Osteoblast (primary cell): ENCODE results near the gene DBX1. TPM values are rescaled to one million over a fixed set of nuclear protein-coding genes. Genes with fewer than 3 reads are reported as not detected.

Experiments used
- DNase-seq: peaks from one replicate; pipeline ENCODE4 v3.0.0; 2011; ENCODE audit warnings: low spot score, mixed read lengths; ENCODE audit not compliant: insufficient read length; ENCODE audit errors: missing footprints
- H2AFZ ChIP-seq: 2 replicates; pipeline ENCODE4 v1.6.0; 2011; ENCODE audit warnings: mild to moderate bottlenecking, low read length
- H3K27ac ChIP-seq: 2 replicates; pipeline ENCODE4 v1.5.1; 2011; ENCODE audit warnings: mild to moderate bottlenecking, low read depth, low read length, moderate library complexity
- H3K27me3 ChIP-seq: 2 replicates; pipeline ENCODE4 v1.6.0; 2012; ENCODE audit warnings: mild to moderate bottlenecking, control low read depth, inconsistent platforms, low read length, moderate library complexity; ENCODE audit not compliant: insufficient read depth
- H3K36me3 ChIP-seq: 2 replicates; pipeline ENCODE4 v1.5.1; 2011; ENCODE audit warnings: mild to moderate bottlenecking, low read length, control low read depth, moderate library complexity; ENCODE audit not compliant: insufficient read depth
- H3K4me1 ChIP-seq: 2 replicates; pipeline ENCODE4 v1.5.1; 2011; ENCODE audit warnings: mild to moderate bottlenecking, low read length, control low read depth, moderate library complexity; ENCODE audit not compliant: insufficient read depth
- H3K4me2 ChIP-seq: 2 replicates; pipeline ENCODE4 v1.6.0; 2011; ENCODE audit warnings: mild to moderate bottlenecking, low read length; ENCODE audit not compliant: insufficient read depth
- H3K4me3 ChIP-seq: fragments of 200-600 bp; sonication (generic); 3 replicates; pipeline ENCODE4 v1.5.1; 2012; ENCODE audit warnings: mild to moderate bottlenecking, low read length, inconsistent platforms; ENCODE audit not compliant: insufficient read depth
- H3K79me2 ChIP-seq: 2 replicates; pipeline ENCODE4 v1.6.0; 2012; ENCODE audit warnings: mild to moderate bottlenecking, low read length, control low read depth, inconsistent platforms; ENCODE audit not compliant: insufficient read depth
- H3K9me3 ChIP-seq: 2 replicates; pipeline ENCODE4 v1.5.1; 2011; ENCODE audit warnings: low read depth, low read length, control low read depth
- H4K20me1 ChIP-seq: 2 replicates; pipeline ENCODE4 v1.6.0; 2012; ENCODE audit warnings: mild to moderate bottlenecking, low read length, control low read depth; ENCODE audit not compliant: insufficient read depth
- total RNA-seq: library from RNA; depleted of rRNA; stranded (reverse); fragments of >200 nt; gene quantifications from 2 replicates; pipeline ENCODE4 v1.2.3, GENCODE V29; 2012
- TF ChIP-seq, protein P1 (sequence below): IDR thresholded peaks from 2 replicates; pipeline ENCODE4 v1.5.1; 2011; ENCODE audit warnings: mild to moderate bottlenecking, low read depth, low read length, moderate library complexity; ENCODE audit errors: extremely low read depth

The DBX1 gene
- total RNA-seq, 1 donor: not detected

DNA sequence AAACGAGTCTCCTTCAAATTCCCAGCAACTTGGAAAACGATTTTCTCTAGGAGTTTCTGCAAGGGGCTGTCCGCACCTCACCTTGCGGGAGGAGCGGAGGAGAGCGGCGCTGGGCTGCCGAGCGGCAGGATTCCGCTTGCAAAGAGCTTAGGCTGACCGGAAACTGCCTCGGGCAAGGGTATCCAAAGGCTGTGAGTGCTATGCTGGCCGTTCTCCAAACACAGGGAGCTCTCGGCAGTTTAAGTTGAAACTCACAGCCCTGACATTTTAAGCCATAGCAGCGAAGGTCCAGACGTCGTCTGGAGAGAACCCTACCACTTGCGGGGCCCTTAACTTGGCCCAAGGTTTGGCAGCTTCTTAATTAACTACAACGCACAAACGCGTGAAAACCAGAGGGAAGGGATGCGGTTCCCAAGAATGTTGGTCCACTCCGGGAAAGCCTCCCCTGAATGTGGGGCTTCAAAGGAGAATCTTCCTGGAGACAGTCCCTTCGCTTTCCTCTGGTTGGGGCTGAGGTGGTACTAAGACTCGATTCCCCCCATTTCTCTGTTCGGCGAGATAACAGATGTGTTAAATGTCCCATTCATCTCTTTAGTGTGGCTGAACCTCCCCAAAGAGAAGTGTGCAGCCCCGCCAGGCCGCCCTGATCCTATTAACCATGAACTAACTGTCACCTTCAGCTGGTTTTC lies 1.1 kb upstream of the DBX1 start:
- H3K27me3 ChIP-seq: peaks cover 95% of the 10 kb centered on the region
- no peak overlapping the region for H3K4me3 ChIP-seq
- TF ChIP-seq, protein P1, sequence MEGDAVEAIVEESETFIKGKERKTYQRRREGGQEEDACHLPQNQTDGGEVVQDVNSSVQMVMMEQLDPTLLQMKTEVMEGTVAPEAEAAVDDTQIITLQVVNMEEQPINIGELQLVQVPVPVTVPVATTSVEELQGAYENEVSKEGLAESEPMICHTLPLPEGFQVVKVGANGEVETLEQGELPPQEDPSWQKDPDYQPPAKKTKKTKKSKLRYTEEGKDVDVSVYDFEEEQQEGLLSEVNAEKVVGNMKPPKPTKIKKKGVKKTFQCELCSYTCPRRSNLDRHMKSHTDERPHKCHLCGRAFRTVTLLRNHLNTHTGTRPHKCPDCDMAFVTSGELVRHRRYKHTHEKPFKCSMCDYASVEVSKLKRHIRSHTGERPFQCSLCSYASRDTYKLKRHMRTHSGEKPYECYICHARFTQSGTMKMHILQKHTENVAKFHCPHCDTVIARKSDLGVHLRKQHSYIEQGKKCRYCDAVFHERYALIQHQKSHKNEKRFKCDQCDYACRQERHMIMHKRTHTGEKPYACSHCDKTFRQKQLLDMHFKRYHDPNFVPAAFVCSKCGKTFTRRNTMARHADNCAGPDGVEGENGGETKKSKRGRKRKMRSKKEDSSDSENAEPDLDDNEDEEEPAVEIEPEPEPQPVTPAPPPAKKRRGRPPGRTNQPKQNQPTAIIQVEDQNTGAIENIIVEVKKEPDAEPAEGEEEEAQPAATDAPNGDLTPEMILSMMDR: no peak
- H3K4me1 ChIP-seq: no peaks in the 10 kb centered on the region
- no peaks in the 10 kb centered on the region for H3K36me3 ChIP-seq
- DNase-seq: peak; percentile 62
- H3K9me3 ChIP-seq: no peaks in the 10 kb centered on the region
- H4K20me1 ChIP-seq: peaks cover 5% of the 10 kb centered on the region
- no peaks in the 10 kb centered on the region for H3K79me2 ChIP-seq
- no peak overlapping the region for H3K27ac ChIP-seq
- no peak overlapping the region for H2AFZ ChIP-seq
- H3K4me2 ChIP-seq: no peak overlapping the region

DNA sequence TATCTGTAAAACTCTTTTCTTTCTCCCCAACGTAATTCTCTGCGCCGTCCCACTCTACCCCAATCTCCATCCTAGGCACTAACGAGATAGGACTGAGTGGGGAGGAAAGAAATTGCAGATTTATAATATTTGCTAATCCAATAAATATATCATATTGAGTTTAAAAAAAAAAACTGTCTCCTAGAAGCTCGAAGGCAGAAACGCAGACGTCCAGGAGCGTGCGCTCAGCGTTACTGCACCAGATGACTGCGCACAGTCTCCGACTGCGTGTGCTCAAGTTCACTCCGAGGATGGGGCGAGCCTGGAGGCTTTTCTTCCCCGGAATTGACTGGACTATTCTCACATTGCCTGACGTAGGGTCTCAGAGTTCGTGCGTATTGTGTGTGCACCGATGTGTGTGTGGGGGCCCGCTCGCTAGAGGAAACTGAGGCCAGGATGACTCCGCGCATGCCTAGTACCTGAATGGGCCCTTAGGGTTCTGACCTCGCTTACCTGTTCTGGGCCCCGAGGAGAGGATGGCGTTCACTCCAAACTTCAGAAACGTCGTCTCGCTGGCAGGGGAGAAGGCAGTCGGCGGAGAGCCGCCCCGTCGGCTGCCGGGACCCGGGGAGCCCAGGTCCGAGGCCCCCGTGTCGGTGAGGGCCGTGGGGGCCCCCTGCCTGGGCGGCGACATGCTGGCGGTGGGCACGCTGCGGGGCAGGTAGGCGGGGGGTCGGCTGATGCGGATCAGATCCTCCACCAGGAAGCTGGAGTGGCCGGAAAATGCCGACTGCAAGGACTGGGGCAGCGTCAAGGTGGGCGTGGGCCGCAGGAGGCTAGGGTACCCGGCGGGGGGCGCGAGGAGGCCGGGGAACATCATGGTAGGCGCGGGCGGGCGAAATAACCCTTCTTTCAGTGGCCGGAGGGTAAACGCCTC lies 551 bp downstream of the DBX1 start:
- H3K4me2 ChIP-seq: no peak overlapping the region
- no peak overlapping the region for H2AFZ ChIP-seq
- no peaks in the 10 kb centered on the region for H3K79me2 ChIP-seq
- H3K27ac ChIP-seq: no peak overlapping the region
- TF ChIP-seq, protein P1: no peak
- no peaks in the 10 kb centered on the region for H3K9me3 ChIP-seq
- peaks cover 5% of the 10 kb centered on the region for H4K20me1 ChIP-seq
- no peak overlapping the region for H3K4me3 ChIP-seq
- H3K36me3 ChIP-seq: no peaks in the 10 kb centered on the region
- peaks cover 99% of the 10 kb centered on the region for H3K27me3 ChIP-seq
- DNase-seq: peak; percentile 72
- H3K4me1 ChIP-seq: peaks cover 1% of the 10 kb centered on the region

DNA sequence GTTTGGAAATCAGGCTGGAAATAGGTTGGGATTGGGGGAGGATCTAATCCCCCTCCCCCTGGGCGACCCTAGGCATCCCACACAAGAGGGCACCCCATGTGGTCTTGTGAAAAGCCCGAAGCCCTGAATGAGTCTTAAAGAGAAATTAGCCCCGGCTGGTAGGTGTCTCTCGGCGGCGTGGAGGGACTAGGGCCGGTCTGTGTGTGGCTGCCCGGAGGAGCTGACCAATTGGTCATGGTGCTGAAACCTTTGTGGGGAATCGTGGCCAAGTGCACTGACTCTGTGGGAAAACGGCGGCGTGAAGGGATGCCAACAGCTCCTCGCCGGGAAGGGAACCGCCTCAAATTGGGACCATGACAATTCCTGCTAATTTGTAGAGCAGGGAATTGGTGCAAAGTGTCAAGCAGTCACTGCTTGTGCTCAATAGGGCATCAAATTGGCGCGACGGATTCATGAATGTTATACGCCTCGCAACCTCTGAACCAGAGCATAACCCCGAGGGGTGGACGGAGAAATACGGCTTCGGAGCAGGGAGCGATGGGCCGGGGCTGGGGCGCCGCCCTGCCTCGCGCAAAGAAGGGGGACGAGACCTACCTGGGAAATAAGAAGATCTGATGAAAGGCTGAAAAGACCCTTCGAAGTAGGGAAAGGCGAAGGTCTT lies 1.5 kb downstream of the DBX1 start:
- H3K36me3 ChIP-seq: no peaks in the 10 kb centered on the region
- H3K79me2 ChIP-seq: no peaks in the 10 kb centered on the region
- no peak overlapping the region for H2AFZ ChIP-seq
- no peak overlapping the region for H3K4me2 ChIP-seq
- peaks cover 7% of the 10 kb centered on the region for H3K4me1 ChIP-seq
- H3K27ac ChIP-seq: no peak overlapping the region
- peaks cover 5% of the 10 kb centered on the region for H4K20me1 ChIP-seq
- H3K4me3 ChIP-seq: no peak overlapping the region
- peaks cover 92% of the 10 kb centered on the region for H3K27me3 ChIP-seq
- H3K9me3 ChIP-seq: no peaks in the 10 kb centered on the region
- DNase-seq: peak; percentile 92
- TF ChIP-seq, protein P1: no peak
